Gastrocnemius medialis (tissue), 4 donors: Measurements from ENCODE around the gene PPP1R9B. TPM values are rescaled to one million over a fixed set of nuclear protein-coding genes. Genes with fewer than 3 reads are reported as not detected.

Experiments
- ATAC-seq, 2 donors: fragments of 150-250 bp; one replicate each; pipeline ENCODE4 v1.9.1; 2016
- DNase-seq, 2 donors: peaks; one replicate each; pipeline ENCODE4 v3.0.0-alpha.2; 2019
- H3K27ac ChIP-seq, 4 donors: fragments of 200-600 bp; sonication (generic); 1 replicate in 1 of 4; 2 replicates in 3 of 4; pipeline ENCODE4 v1.5.1; 2016 to 2018; ENCODE audit warnings: mild to moderate bottlenecking in 2 of 4, moderate library complexity in 1 of 4
- H3K27me3 ChIP-seq, 3 donors: fragments of 200-600 bp; sonication (generic) in 2 of 3; 1 replicate in 1 of 3; 2 replicates in 2 of 3; pipeline versions ENCODE4 v1.5.1 to v1.6.0; 2016 to 2019; ENCODE audit warnings: mild to moderate bottlenecking in 1 of 3, moderate library complexity in 1 of 3
- H3K36me3 ChIP-seq, 2 donors: fragments of 200-600 bp; sonication (generic) in 1 of 2; one replicate each; pipeline ENCODE4 v1.5.1; 2017 to 2018
- H3K4me1 ChIP-seq, 2 donors: fragments of 200-600 bp; sonication (generic) in 1 of 2; one replicate each; pipeline ENCODE4 v1.5.1; 2016 to 2017; ENCODE audit warnings: mild to moderate bottlenecking in 2 of 2
- H3K4me3 ChIP-seq, 4 donors: fragments of 200-600 bp; sonication (generic) in 3 of 4; 1 replicate in 1 of 4; 2 replicates in 3 of 4; pipeline ENCODE4 v1.5.1; 2016 to 2019; ENCODE audit warnings: mild to moderate bottlenecking in 2 of 4
- H3K9me3 ChIP-seq, 3 donors: fragments of 200-600 bp; sonication (generic) in 2 of 3; 1 replicate in 1 of 3; 2 replicates in 2 of 3; pipeline ENCODE4 v1.5.1; 2016 to 2019
- POLR2A ChIP-seq, 2 donors: fragments of 450-650 bp; IDR thresholded peaks; one replicate each; pipeline ENCODE4 v1.6.1; 2017; ENCODE audit warnings: antibody characterized with exemption in 2 of 2, mild to moderate bottlenecking in 2 of 2, moderate library complexity in 2 of 2
- in situ Hi-C, 4 donors: fragments of 200-750 bp; cut with MboI; loops; one replicate each; pipeline versions ENCODE4 v1.15.0 to v1.8.0; 2017; ENCODE audit warnings: low sequenced_read_pairs in 4 of 4
- intact Hi-C: fragments of 100-400 bp; cut with DNase I; formaldehyde crosslinking; loops from one replicate; pipeline ENCODE4 v1.15.1; 2023; ENCODE audit warnings: low total_unique reads
- total RNA-seq, 4 donors: library from RNA; depleted of rRNA; stranded (reverse); fragments of >200 nt; gene quantifications; one replicate each; pipeline versions ENCODE4 v1.1.0 to v1.2.3, GENCODE V29; 2016
- TF ChIP-seq, protein P1 (sequence below), 5 experiments: fragments of 450-650 bp in 3 of 5; fragments of 200-600 bp in 2 of 5; sonication (generic) in 2 of 5; IDR thresholded peaks in 4 of 5; conservative IDR thresholded peaks in 1 of 5; 1 replicate in 4 of 5; 2 replicates in 1 of 5; pipeline ENCODE4 v1.5.1; 2016 to 2019; ENCODE audit warnings: antibody characterized with exemption in 5 of 5, mild to moderate bottlenecking in 3 of 5, moderate library complexity in 3 of 5

PPP1R9B gene
- total RNA-seq, 4 donors from 2014 or later: 4.7 to 18.8 (median 11.0) TPM

GRCh38 chr17:50096092-50096491 is 54.4 kb downstream of the PPP1R9B start:
- no peaks in the 10 kb centered on the region for H3K36me3 ChIP-seq
- H3K27me3 ChIP-seq: no peaks in the 10 kb centered on the region
- ATAC-seq: peak in 1 of 2 donors; percentile 2
- TF ChIP-seq, protein P1, sequence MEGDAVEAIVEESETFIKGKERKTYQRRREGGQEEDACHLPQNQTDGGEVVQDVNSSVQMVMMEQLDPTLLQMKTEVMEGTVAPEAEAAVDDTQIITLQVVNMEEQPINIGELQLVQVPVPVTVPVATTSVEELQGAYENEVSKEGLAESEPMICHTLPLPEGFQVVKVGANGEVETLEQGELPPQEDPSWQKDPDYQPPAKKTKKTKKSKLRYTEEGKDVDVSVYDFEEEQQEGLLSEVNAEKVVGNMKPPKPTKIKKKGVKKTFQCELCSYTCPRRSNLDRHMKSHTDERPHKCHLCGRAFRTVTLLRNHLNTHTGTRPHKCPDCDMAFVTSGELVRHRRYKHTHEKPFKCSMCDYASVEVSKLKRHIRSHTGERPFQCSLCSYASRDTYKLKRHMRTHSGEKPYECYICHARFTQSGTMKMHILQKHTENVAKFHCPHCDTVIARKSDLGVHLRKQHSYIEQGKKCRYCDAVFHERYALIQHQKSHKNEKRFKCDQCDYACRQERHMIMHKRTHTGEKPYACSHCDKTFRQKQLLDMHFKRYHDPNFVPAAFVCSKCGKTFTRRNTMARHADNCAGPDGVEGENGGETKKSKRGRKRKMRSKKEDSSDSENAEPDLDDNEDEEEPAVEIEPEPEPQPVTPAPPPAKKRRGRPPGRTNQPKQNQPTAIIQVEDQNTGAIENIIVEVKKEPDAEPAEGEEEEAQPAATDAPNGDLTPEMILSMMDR (IDR thresholded peaks at IDR 0.05 in 4 of 5, conservative IDR thresholded peaks at IDR 0.05 in 1 of 5): no peak
- peak in 1 of 2 donors; percentile 23 for TF ChIP-seq POLR2A (IDR thresholded peaks at IDR 0.05)
- no peaks in the 10 kb centered on the region for H3K9me3 ChIP-seq
- H3K4me3 ChIP-seq: peak overlapping the region; percentile 86 to 97 (median 90)
- peak in 1 of 2 donors; percentile 47 for DNase-seq
- in situ Hi-C loops: no loop called here
- H3K27ac ChIP-seq: peak overlapping the region; percentile 96 to 99 (median 98)
- intact Hi-C loops: loop anchor here (10.0 kb wide), 2 partner anchors 199 to 329 kb away; partner anchors contain the start of gene ACSF2
- H3K4me1 ChIP-seq: peaks cover 54 to 58% of the 10 kb centered on the region in 2 donors

GRCh38 chr17:50095626-50096037 is 54.8 kb downstream of the PPP1R9B start:
- ATAC-seq (peak; percentile 4 to 8), DNase-seq (peak in 1 of 2 donors; percentile 45)
- in situ Hi-C loops (no loop called here), intact Hi-C loops (loop anchor here (1.0 to 10.0 kb wide), 6 partner anchors 34 to 329 kb away; partner anchors contain the start of gene ACSF2)
- Histone ChIP-seq H3K9me3 (no peaks in the 10 kb centered on the region), H3K4me1 (peaks cover 49 to 54% of the 10 kb centered on the region in 2 donors), H3K36me3 (no peaks in the 10 kb centered on the region), H3K27me3 (no peaks in the 10 kb centered on the region), H3K27ac (peak overlapping the region; percentile 96 to 99 (median 98)), H3K4me3 (peak overlapping the region; percentile 86 to 97 (median 90))
- TF ChIP-seq, protein P1 (IDR thresholded peaks at IDR 0.05 in 4 of 5, conservative IDR thresholded peaks at IDR 0.05 in 1 of 5): no peak
- no peak for TF ChIP-seq POLR2A (IDR thresholded peaks at IDR 0.05)

DNA sequence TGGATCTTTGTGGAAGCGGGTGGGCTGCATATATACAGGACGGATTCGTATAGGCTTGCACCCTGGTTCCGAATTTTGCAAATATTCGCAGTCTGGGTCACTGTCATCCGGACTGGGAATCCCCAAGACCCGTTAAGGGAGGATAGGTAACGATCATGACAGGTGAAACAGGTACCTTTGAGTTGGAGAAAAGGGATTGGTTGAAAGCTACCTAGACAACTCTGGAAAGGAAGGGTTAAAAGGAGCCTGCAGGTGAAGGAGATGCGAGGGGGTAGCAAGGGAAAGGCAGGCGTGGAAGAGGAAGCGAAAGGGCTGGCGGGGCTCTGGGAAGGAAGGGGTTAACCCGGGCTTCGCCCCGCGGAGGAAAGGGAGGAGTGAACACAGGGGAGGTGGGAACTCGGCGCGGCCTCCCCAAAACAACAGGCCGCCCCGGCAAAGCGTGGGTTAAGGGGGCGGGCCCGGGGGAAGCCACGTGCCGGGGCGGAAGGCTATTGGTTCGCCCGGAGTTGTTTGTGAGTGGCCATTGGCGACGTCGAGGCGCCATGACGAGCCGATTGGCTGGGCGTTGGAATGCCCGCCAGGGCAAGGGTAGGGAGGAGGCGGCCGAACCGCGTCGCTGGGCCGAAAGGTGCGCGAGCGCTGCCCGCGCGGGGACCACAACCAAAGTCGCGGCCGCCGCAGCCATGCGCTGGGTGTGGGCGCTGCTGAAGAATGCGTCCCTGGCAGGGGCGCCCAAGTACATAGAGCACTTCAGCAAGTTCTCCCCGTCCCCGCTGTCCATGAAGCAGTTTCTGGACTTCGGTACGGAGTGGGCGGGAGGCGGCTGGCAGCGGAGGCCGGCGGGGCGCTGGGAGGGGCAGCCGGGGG is 55.5 kb downstream of the PPP1R9B start, which contains the start of gene PDK2:
PDK2 (plus strand) TSS at position 599 of the 867 bp plus-strand sequence; CDS start at position 684, 85 bp downstream.
- in situ Hi-C loops: loop anchor here in 2 of 4 donors (5.0 kb wide), 2 partner anchors 68 to 77 kb away; no protein-coding TSS in a partner anchor
- TF ChIP-seq, protein P1 (IDR thresholded peaks at IDR 0.05 in 4 of 5, conservative IDR thresholded peaks at IDR 0.05 in 1 of 5): no peak
- peak; percentile 93 to 95 for TF ChIP-seq POLR2A (IDR thresholded peaks at IDR 0.05)
- Histone ChIP-seq H3K4me1 (peaks cover 43 to 47% of the 10 kb centered on the region in 2 donors), H3K4me3 (peak within 1 kb of the TSS; percentile 86 to 97 (median 90)), H3K27me3 (no peaks in the 10 kb centered on the region), H3K9me3 (no peaks in the 10 kb centered on the region), H3K36me3 (peaks cover 0 to 2% of the 10 kb centered on the region in 2 donors), H3K27ac (peak within 1 kb of the TSS; percentile 96 to 99 (median 98))
- ATAC-seq (peak; percentile 79 to 83), DNase-seq (peak; percentile 95 to 96)
- intact Hi-C loops: loop anchor here (1.0 to 10.0 kb wide), 7 partner anchors 34 to 330 kb away; partner anchors contain the start of gene ACSF2

DNA sequence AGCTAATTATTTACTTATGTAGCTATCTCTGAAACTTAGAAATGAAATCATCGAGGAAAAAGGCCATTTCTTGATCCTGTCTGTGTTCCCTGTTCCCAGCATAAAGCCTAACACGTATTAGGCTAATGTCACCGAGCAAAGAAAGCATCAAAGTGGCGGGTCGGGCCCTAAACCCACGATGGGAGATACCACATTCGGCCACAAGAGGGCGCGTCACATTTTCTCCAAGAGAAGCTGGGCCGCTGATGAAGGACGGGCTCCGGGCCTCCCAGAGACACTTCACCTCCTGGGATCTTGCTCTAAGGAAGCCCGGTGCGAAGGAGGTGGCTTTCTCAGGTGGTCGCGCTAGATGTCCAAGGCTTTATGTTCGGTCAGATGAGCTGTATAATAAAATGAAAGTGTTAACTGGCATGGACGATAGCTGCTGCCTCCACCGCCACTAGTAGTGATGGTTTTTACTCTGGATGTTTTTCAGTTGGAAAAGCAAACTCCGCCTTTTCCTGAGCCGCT is 56.2 kb downstream of the PPP1R9B start:
- in situ Hi-C loops (loop anchor here in 2 of 4 donors (5.0 kb wide), 2 partner anchors 67 to 78 kb away; no protein-coding TSS in a partner anchor), intact Hi-C loops (loop anchor here (1.0 to 10.0 kb wide), 6 partner anchors 39 to 331 kb away; partner anchors contain the start of gene ACSF2)
- TF ChIP-seq, protein P1 (IDR thresholded peaks at IDR 0.05 in 4 of 5, conservative IDR thresholded peaks at IDR 0.05 in 1 of 5): peak; percentile 89 to 97 (median 93)
- TF ChIP-seq POLR2A (IDR thresholded peaks at IDR 0.05): peak in 1 of 2 donors; percentile 9
- H3K9me3 ChIP-seq: no peaks in the 10 kb centered on the region
- H3K36me3 ChIP-seq: peaks cover 0 to 9% of the 10 kb centered on the region in 2 donors
- H3K4me1 ChIP-seq: peaks cover 36 to 40% of the 10 kb centered on the region in 2 donors
- peak overlapping the region; percentile 86 to 97 (median 90) for H3K4me3 ChIP-seq
- DNase-seq (peak; percentile 80 to 82), ATAC-seq (peak; percentile 46 to 47)
- H3K27me3 ChIP-seq: no peaks in the 10 kb centered on the region
- H3K27ac ChIP-seq: peak overlapping the region; percentile 96 to 99 (median 98)
